Measurements from ENCODE around the gene SCP2.

- TF ChIP-seq, protein P1, sequence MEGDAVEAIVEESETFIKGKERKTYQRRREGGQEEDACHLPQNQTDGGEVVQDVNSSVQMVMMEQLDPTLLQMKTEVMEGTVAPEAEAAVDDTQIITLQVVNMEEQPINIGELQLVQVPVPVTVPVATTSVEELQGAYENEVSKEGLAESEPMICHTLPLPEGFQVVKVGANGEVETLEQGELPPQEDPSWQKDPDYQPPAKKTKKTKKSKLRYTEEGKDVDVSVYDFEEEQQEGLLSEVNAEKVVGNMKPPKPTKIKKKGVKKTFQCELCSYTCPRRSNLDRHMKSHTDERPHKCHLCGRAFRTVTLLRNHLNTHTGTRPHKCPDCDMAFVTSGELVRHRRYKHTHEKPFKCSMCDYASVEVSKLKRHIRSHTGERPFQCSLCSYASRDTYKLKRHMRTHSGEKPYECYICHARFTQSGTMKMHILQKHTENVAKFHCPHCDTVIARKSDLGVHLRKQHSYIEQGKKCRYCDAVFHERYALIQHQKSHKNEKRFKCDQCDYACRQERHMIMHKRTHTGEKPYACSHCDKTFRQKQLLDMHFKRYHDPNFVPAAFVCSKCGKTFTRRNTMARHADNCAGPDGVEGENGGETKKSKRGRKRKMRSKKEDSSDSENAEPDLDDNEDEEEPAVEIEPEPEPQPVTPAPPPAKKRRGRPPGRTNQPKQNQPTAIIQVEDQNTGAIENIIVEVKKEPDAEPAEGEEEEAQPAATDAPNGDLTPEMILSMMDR (IDR thresholded peaks at IDR 0.05; ENCODE audit: low read depth, low read length, poor library complexity, severe bottlenecking), result no peak
- TF ChIP-seq EZH2phosphoT487 (IDR thresholded peaks at IDR 0.05; ENCODE audit: borderline replicate concordance, low read length), result no peak
Measured at GRCh38 chr1:52917581-52917980, 9.5 kb upstream of the SCP2 start.

All from DOHH2 (cell line).